ENCODE results near the gene GRB10.

Gene GRB10

GRCh38 chr7:50682573-50682972 lies 100.1 kb downstream of the GRB10 start:
- Histone ChIP-seq H3K27ac (no peak overlapping the region), H3K27me3 (ENCODE audit: insufficient read depth, low read depth, severe bottlenecking) (no peaks in the 10 kb centered on the region), H3K4me3 (ENCODE audit: low read depth, low read length) (no peak overlapping the region), H3K9me3 (ENCODE audit: severe bottlenecking) (no peaks in the 10 kb centered on the region), H3K36me3 (no peaks in the 10 kb centered on the region)
- no peak for DNase-seq
- no peak for TF ChIP-seq CTCF (IDR thresholded peaks at IDR 0.05; ENCODE audit: low read depth, low read length)

DNA sequence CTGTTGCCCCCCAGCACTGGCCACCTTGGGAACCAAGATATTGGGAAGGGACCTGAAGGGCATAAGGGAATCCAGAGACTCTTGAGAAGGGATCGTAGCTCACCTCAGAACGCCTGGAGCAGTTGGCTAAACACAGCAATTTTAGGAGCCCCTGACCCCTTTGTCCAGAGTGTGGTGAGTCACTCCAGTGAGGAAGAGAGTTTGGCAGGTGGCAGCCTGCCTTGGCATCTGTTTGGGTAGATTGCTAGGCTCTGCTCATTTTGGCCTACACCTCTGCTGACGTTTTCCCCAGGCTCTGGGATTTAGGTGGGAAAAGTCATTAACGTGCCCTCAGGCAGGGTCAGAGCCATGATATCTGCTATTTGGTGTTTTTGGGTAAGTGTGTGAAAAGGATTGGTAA lies 100.6 kb downstream of the GRB10 start:
- no peak for TF ChIP-seq CTCF (IDR thresholded peaks at IDR 0.05; ENCODE audit: low read depth, low read length)
- H3K36me3 ChIP-seq = no peaks in the 10 kb centered on the region
- H3K27ac ChIP-seq = no peak overlapping the region
- no peak overlapping the region for H3K4me3 ChIP-seq (ENCODE audit: low read depth, low read length)
- H3K27me3 ChIP-seq (ENCODE audit: insufficient read depth, low read depth, severe bottlenecking) = no peaks in the 10 kb centered on the region
- DNase-seq = no peak
- no peaks in the 10 kb centered on the region for H3K9me3 ChIP-seq (ENCODE audit: severe bottlenecking)

GRCh38 chr7:50681432-50682045 lies 101.2 kb downstream of the GRB10 start:
- H3K4me3 ChIP-seq (ENCODE audit: low read depth, low read length) = no peak overlapping the region
- no peaks in the 10 kb centered on the region for H3K27me3 ChIP-seq (ENCODE audit: insufficient read depth, low read depth, severe bottlenecking)
- DNase-seq = no peak
- no peaks in the 10 kb centered on the region for H3K9me3 ChIP-seq (ENCODE audit: severe bottlenecking)
- TF ChIP-seq CTCF (IDR thresholded peaks at IDR 0.05; ENCODE audit: low read depth, low read length) = no peak
- no peaks in the 10 kb centered on the region for H3K36me3 ChIP-seq
- no peak overlapping the region for H3K27ac ChIP-seq

- H3K27ac ChIP-seq = no peak overlapping the region
- no peak for DNase-seq
- H3K27me3 ChIP-seq (ENCODE audit: insufficient read depth, low read depth, severe bottlenecking) = no peaks in the 10 kb centered on the region
- H3K4me3 ChIP-seq (ENCODE audit: low read depth, low read length) = no peak overlapping the region
- peak; percentile 25; the same call in 1 of the 2 replicates for TF ChIP-seq CTCF (IDR thresholded peaks at IDR 0.05; ENCODE audit: low read depth, low read length)
- H3K9me3 ChIP-seq (ENCODE audit: severe bottlenecking) = no peaks in the 10 kb centered on the region
- no peaks in the 10 kb centered on the region for H3K36me3 ChIP-seq
Measured at GRCh38 chr7:50679218-50680007, 103.3 kb downstream of the GRB10 start.

DNA sequence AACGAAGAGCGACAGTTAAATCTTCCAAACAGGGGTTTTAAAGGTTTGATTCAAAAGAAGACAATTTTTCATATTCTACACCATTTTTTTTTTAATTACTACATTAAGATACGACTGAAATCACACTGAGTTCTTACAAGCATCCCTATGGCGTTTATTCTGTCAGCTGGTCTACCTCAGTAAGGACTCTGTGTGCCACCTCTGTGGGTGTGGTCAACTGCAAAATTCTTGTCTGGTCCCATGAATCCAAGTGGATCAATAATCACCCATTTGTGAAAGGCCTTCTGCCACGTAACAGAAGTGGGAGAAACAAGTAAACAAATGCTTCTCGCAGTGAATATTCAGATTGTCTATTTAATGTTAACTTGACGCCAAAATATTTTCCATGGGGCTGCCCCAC lies 104.1 kb downstream of the GRB10 start:
- Histone ChIP-seq H3K27ac (no peak overlapping the region), H3K4me3 (ENCODE audit: low read depth, low read length) (no peak overlapping the region), H3K36me3 (no peaks in the 10 kb centered on the region), H3K9me3 (ENCODE audit: severe bottlenecking) (no peaks in the 10 kb centered on the region), H3K27me3 (ENCODE audit: insufficient read depth, low read depth, severe bottlenecking) (no peaks in the 10 kb centered on the region)
- no peak for DNase-seq
- TF ChIP-seq CTCF (IDR thresholded peaks at IDR 0.05; ENCODE audit: low read depth, low read length) = no peak
